ENCODE data around the gene INPPL1.

DNA sequence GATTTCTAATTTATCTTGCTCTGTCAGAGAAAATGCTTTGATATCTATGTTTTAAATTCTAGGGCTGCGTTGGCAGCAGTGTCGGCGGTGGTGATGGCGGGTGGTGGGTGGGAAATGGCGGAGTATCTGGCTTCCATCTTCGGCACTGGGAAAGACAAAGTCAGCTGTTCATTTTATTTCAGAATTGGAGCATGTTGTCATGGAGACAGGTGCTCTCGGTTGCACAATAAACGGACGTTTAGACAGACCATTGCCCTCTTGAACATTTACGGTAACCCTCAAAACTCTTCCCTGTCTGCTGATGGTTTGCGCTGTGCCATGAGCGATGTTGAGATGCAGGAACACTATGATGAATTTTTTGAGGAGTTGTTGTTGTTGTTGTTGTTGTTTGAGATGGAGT lies 55.5 kb downstream of the INPPL1 start:
- TF ChIP-seq, protein P1, sequence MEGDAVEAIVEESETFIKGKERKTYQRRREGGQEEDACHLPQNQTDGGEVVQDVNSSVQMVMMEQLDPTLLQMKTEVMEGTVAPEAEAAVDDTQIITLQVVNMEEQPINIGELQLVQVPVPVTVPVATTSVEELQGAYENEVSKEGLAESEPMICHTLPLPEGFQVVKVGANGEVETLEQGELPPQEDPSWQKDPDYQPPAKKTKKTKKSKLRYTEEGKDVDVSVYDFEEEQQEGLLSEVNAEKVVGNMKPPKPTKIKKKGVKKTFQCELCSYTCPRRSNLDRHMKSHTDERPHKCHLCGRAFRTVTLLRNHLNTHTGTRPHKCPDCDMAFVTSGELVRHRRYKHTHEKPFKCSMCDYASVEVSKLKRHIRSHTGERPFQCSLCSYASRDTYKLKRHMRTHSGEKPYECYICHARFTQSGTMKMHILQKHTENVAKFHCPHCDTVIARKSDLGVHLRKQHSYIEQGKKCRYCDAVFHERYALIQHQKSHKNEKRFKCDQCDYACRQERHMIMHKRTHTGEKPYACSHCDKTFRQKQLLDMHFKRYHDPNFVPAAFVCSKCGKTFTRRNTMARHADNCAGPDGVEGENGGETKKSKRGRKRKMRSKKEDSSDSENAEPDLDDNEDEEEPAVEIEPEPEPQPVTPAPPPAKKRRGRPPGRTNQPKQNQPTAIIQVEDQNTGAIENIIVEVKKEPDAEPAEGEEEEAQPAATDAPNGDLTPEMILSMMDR (IDR thresholded peaks at IDR 0.05 in 8 of 11, conservative IDR thresholded peaks at IDR 0.05 in 3 of 11) = no peak
- TF ChIP-seq POLR2AphosphoS5 (IDR thresholded peaks at IDR 0.05) = no peak
